Pons (tissue), 1 donor: ENCODE results near the gene ARHGDIA.
"Not testable (repeated sequence)": the region's sequence is repeated elsewhere in the genome, so short reads cannot be mapped to it uniquely, and the experiment has no call there.

Source experiments
- DNase-seq: peaks from one replicate; pipeline ENCODE4 v3.0.0-alpha.2; 2016; ENCODE audit warnings: low spot score

The ARHGDIA gene

GRCh38 chr17:81842725-81843504 is 28.2 kb downstream of the ARHGDIA start:
- no peak for DNase-seq

- no peak for DNase-seq
Measured at GRCh38 chr17:81842378-81842724, 28.8 kb downstream of the ARHGDIA start.

GRCh38 chr17:81841866-81842265 is 29.3 kb downstream of the ARHGDIA start:
- no peak for DNase-seq

DNA sequence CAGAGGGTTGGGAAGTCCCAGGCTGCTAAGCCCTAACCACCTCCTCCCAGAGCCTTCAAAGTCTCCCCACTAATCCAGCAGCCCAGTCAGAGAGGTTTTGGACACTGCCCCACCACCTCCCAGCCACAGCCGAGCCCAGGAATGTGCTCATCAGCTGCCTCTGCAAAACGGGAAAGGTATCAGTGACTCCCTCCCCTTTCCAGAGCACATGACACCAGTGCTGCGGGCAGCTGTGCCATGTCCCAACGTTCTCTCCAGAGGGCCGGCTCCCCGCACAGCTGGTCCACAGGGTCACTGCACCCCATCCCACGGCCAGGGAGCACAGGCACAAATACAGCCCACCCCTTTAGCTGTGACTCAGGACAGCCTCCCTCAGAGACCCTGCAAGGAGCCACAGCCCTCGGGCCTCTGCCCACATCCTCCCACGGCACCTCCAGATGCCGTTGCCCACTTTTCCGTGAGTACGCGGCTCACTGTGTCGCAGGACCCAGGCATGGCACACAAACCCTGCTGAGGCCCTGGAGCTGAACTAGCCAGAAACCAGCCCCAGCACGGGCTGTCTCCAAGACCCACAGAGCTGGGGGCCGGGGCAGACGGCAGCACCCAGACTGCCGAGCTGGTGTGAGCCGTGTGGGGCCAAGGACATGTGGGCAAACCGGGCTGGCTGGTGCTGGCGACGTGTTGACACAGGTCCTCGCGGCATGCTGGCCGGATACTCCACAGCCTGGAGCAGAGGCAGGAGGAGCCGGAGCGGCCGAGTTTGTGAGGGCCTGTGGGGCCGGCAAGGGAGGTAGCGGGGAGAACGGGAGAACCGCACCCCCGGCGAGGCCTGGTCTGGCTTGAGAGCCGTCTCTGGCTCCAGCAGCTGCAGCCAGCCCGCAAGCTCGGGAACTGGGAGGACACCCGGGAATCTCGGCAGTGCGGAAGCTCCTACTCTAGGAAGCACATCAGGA is 30.0 kb downstream of the ARHGDIA start:
- DNase-seq, result no peak

GRCh38 chr17:81840059-81840458 is 31.1 kb downstream of the ARHGDIA start:
- not testable (repeated sequence) for DNase-seq

GRCh38 chr17:81839301-81839700 is 31.8 kb downstream of the ARHGDIA start:
- no peak for DNase-seq

DNA sequence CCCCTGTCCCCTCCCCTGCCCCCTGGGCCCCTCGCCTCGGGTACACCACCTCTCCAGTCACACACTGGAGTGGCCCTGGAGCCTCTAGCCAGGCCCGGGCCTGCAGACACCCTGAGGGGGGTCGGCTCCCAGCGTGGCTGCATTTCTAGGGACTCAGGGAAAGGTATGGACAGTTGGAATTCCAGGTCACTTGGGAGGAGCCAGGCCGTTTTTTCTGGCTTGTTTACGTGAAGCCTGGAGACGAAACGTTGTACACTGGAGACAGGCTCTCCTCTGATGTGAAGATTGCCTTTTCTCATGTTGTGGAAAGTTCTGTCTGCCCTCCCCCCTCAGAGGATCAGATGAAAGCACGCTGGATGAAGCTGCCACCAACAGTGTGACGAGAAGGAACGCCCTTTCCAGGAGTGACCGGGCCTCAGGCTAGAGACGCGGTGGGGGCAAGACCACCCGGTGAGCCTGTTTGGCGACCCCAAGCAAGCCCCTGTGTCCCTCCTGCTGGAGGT is 32.3 kb downstream of the ARHGDIA start:
- no peak for DNase-seq

DNA sequence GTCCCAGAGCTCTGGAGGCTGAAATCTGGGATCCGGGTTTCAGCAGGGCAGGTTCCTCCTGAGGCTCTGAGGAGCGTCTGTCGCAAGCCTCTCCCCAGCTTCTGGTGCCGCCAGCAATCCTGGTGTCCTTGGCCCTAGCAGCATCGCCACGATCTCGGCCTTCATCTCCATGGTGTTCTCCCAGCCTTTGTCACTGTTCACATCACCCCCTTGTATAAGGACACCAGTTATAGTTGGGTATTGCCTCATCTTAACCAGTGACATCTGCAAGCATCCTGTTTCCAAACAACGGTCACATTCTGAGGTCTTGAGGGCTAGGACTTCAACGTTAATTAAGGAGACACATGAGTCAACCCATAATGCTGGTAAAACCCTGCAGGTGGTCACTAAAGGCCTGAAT is 33.5 kb downstream of the ARHGDIA start:
- no peak for DNase-seq

GRCh38 chr17:81834831-81835267 is 36.3 kb downstream of the ARHGDIA start, which contains the start of gene PPP1R27:
PPP1R27 (minus strand) TSS chr17:81835050; CDS start chr17:81834953, 97 bp downstream.
- no peak for DNase-seq

GRCh38 chr17:81833921-81834830 is 37.0 kb downstream of the ARHGDIA start:
- no peak for DNase-seq

DNA sequence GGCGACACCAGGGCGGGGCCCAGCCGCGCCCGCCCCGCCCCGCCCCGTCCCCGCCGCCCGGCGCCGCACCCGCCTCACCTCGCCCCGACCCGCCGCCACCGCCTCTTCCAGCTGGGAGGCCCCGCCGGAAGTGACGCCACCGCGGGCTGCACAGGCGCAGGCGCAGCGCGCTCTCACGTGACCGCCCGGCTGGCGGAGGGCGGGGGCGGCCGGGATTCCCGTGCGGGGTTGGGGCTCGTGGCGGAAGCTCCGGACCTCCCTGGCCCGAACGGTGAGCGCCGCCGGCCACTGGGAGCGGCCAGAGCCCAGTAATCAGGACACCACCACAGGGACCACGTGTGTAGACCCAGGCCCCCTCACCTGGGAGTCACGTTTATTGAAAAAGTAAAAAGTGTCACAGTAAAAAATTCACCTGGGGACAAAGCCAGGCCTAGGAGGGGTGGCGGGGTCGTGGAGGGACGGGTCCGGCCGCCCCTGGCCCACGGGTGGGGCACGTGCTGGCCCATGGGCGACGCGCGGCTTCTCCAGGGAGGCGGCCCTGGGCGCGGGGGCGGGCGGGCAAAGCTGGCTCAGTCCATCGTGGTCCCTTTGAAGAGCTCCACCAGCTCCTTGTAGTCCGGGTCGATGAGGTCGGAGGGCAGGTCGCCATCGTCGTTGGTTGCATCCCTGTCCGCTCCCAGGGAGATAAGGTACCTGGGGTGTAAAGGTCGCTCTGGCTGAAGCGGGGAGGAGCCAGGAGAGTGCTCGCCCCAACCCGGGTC is 37.8 kb downstream of the ARHGDIA start, which contains the start of gene MCRIP1:
Gene MCRIP1 (minus strand): TSS at position 132 of the 761 bp plus-strand sequence. CDS start 8,785 bp downstream, outside the sequence.
- DNase-seq, result peak; percentile 80

DNA sequence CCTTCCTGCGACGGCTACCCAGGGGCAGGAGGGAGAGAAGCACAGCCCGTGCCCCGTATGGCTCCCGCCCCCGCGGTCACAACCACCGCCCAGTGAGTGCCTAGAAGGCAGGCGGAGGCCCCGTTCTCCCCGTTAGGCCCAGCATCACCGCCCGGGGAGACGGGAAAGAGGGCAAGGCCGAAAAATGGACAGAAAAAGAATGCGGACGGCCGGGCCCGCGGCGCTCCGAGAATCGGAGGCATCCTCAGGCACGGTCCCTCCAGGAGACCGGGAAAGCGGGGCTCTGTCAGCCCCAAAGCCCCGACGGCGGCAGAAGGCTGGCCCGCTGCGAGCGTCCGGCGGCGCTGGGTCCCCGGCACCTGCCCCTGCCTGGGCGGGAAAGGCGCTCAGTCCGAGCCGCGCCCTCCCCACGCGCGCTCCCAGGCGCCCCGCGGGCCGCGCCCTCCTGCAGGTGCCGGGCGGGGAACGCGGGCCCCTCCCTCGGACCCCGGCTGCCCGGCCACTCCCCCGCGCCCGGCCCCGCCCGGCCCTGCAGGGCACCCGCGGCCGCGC is 38.5 kb downstream of the ARHGDIA start:
- no peak for DNase-seq

- DNase-seq, result no peak
Measured at GRCh38 chr17:81831957-81832607, 39.1 kb downstream of the ARHGDIA start.

- DNase-seq, result no peak
Measured at GRCh38 chr17:81831563-81831956, 39.6 kb downstream of the ARHGDIA start.

GRCh38 chr17:81829858-81830257 is 41.3 kb downstream of the ARHGDIA start:
- DNase-seq, result no peak

GRCh38 chr17:81828656-81829055 is 42.5 kb downstream of the ARHGDIA start:
- DNase-seq, result no peak

GRCh38 chr17:81825841-81826466 is 45.2 kb downstream of the ARHGDIA start:
- no peak for DNase-seq

- no peak for DNase-seq
Measured at GRCh38 chr17:81824595-81824994, 46.5 kb downstream of the ARHGDIA start.

- no peak for DNase-seq
Measured at GRCh38 chr17:81823820-81824550, 47.2 kb downstream of the ARHGDIA start.
